Measurements from ENCODE around the gene KRT75. TPM values are rescaled to one million over a fixed set of nuclear protein-coding genes. Genes with fewer than 3 reads are reported as not detected.

KRT75 gene
- total and polyA plus RNA-seq, 2 of the 13 experiments (the other 11 are each of a cell fraction or from before 2014, with no cell fraction given) = not detected

- Histone ChIP-seq H3K27ac (ENCODE audit: extremely low read length, insufficient read depth, low read length) (no peak overlapping the region), H4K20me1 (ENCODE audit: insufficient read depth, low read length) (no peaks in the 10 kb centered on the region), H3K4me1 (ENCODE audit: insufficient read depth, low read length) (no peaks in the 10 kb centered on the region), H3K79me2 (ENCODE audit: insufficient read depth, low read length) (no peaks in the 10 kb centered on the region), H2AFZ (ENCODE audit: low read length) (no peak overlapping the region), H3K4me3 (replicated peaks in 1 of 3; ENCODE audit: insufficient read depth in 1 of 3, low read depth in 2 of 3, low read length in 3 of 3) (no peak overlapping the region), H3K27me3 (ENCODE audit: control insufficient read depth in 1 of 2, insufficient read depth in 2 of 2, low read length in 2 of 2) (peaks cover 3 to 35% of the 10 kb centered on the region in 2 experiments; a peak in 3 of 5 replicates), H3K9ac (ENCODE audit: insufficient read depth, low read depth, low read length) (no peak overlapping the region), H3K9me3 (ENCODE audit: low read length) (no peaks in the 10 kb centered on the region), H3K4me2 (ENCODE audit: low read depth, low read length) (no peak overlapping the region), H3K36me3 (replicated peaks in 1 of 2; ENCODE audit: control insufficient read depth in 1 of 2, insufficient read depth in 2 of 2, low read length in 2 of 2) (no peaks in the 10 kb centered on the region)
- DNase-seq (ENCODE audit: low spot score) = no peak
- ATAC-seq = no peak
- intact Hi-C loops (cut with micrococcal nuclease; ENCODE audit: unreplicated experiment) (no loop called here), in situ Hi-C loops (cut with HindIII; ENCODE audit: extremely low pct_ligation_motif_present, low pct_unique_long_range_greater_than_20kb) (no loop called here)
- ChIA-PET POLR2A (no interaction called here), CTCF (ENCODE audit: low intra/inter-chr PET ratio, low total read pairs) (no interaction called here)
- no TSS peak for BruUV-seq (replicated peaks)
- no peak for FAIRE-seq
- 4% methylated on average over 1 of the region's 1 CpG for WGBS (ENCODE audit: low lambda C conversion rate)
- no peak for TF ChIP-seq TBX3 (IDR thresholded peaks at IDR 0.05; ENCODE audit: borderline replicate concordance)
- TF ChIP-seq ZNF281 (CRISPR knock-in tag; IDR thresholded peaks at IDR 0.05; ENCODE audit: borderline replicate concordance) = no peak
- no peak for TF ChIP-seq MLLT10 (CRISPR knock-in tag; IDR thresholded peaks at IDR 0.05)
- TF ChIP-seq SYNCRIP (IDR thresholded peaks at IDR 0.05; ENCODE audit: insufficient read depth, low read depth, low read length) = no peak
Measured at GRCh38 chr12:52427083-52427482, 7.1 kb downstream of the KRT75 start.

- POLR2A ChIA-PET = no interaction called here
- no peaks in the 10 kb centered on the region for H3K36me3 ChIP-seq (replicated peaks in 1 of 2; ENCODE audit: control insufficient read depth in 1 of 2, insufficient read depth in 2 of 2, low read length in 2 of 2)
- no peak overlapping the region for H3K9ac ChIP-seq (ENCODE audit: insufficient read depth, low read depth, low read length)
- intact Hi-C loops (cut with micrococcal nuclease; ENCODE audit: unreplicated experiment) = no loop called here
- FAIRE-seq = no peak
- H3K27me3 ChIP-seq (ENCODE audit: control insufficient read depth in 1 of 2, insufficient read depth in 2 of 2, low read length in 2 of 2) = peaks cover 3 to 34% of the 10 kb centered on the region in 2 experiments; a peak in 3 of 5 replicates
- H3K4me1 ChIP-seq (ENCODE audit: insufficient read depth, low read length) = no peaks in the 10 kb centered on the region
- CTCF ChIA-PET (ENCODE audit: low intra/inter-chr PET ratio, low total read pairs) = no interaction called here
- no peak for TF ChIP-seq GZF1 (CRISPR knock-in tag; IDR thresholded peaks at IDR 0.05)
- no peak for TF ChIP-seq ZNF253 (CRISPR knock-in tag; IDR thresholded peaks at IDR 0.05; ENCODE audit: borderline replicate concordance)
- no peak for TF ChIP-seq ZNF790 (CRISPR knock-in tag; IDR thresholded peaks at IDR 0.05; ENCODE audit: borderline replicate concordance)
- TF ChIP-seq ZNF567 (CRISPR knock-in tag; IDR thresholded peaks at IDR 0.05; ENCODE audit: borderline replicate concordance) = no peak
- in situ Hi-C loops (cut with HindIII; ENCODE audit: extremely low pct_ligation_motif_present, low pct_unique_long_range_greater_than_20kb) = no loop called here
- H3K4me2 ChIP-seq (ENCODE audit: low read depth, low read length) = no peak overlapping the region
- DNase-seq (ENCODE audit: low spot score) = no peak
- WGBS (ENCODE audit: low lambda C conversion rate) = 0% methylated on average over 2 of the region's 2 CpGs
- H3K9me3 ChIP-seq (ENCODE audit: low read length) = no peaks in the 10 kb centered on the region
- no peak for ATAC-seq
- no peak overlapping the region for H2AFZ ChIP-seq (ENCODE audit: low read length)
- H4K20me1 ChIP-seq (ENCODE audit: insufficient read depth, low read length) = no peaks in the 10 kb centered on the region
- H3K79me2 ChIP-seq (ENCODE audit: insufficient read depth, low read length) = no peaks in the 10 kb centered on the region
- no peak overlapping the region for H3K4me3 ChIP-seq (replicated peaks in 1 of 3; ENCODE audit: insufficient read depth in 1 of 3, low read depth in 2 of 3, low read length in 3 of 3)
- BruUV-seq (replicated peaks) = no TSS peak
- H3K27ac ChIP-seq (ENCODE audit: extremely low read length, insufficient read depth, low read length) = no peak overlapping the region
Measured at GRCh38 chr12:52426034-52426433, 8.1 kb downstream of the KRT75 start.
